ENCODE data around the gene KRT34.
A peak's percentile ranks its signal among the peaks of the same experiment; 100 is the strongest.

Gene KRT34

DNA sequence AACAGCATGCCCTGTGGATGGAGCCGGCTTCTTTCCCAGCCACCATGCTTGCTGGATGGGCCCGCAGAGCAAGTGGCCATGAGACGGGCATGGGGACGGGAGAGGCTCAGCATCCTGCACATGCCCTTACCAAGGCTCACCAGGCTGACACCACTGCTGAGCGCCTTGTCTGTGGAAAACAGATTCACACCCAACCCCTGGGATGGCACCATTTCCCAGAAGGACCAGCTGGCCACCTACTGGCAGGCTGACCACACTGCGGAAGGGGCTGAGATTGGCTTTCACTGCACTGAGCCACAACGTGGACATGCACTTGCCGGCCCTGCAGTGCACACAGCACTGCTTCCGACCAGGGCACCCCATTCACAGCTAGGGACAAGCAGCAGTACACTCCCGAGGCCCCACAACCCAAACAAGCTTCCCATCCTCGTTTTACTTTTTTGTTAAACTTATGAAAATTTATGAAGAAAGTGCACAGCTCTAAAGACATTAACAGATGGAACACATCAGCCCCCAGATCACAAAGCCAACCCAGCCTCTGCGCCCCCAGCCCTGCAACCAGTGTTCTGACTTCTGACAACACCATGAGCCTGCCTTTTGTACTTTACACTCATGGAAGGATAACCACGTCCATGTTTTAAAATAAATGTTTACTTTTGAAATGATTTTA lies 52.7 kb downstream of the KRT34 start:
- DNase-seq = peak; percentile 27 to 75 (median 51)

- no peak for DNase-seq
Observed at GRCh38 chr17:41328207-41328606, 53.9 kb downstream of the KRT34 start.
